Lung (tissue), 12 donors: ENCODE data around the gene GJD2. TPM values are rescaled to one million over a fixed set of nuclear protein-coding genes. Genes with fewer than 3 reads are reported as not detected.

Source experiments
- ATAC-seq: fragments of 200-7000 bp; cut with Tn5 transposase; one replicate; pipeline ENCODE4 v1.9.1; 2020; ENCODE audit warnings: moderate number of reproducible peaks; ENCODE audit not compliant: insufficient read depth, low FRiP score
- DNase-seq, 3 donors: peaks; one replicate each; pipeline ENCODE4 v3.0.0-alpha.2; 2013 to 2017
- H3K27ac ChIP-seq, 2 donors: one replicate each; pipeline ENCODE4 v1.5.1; 2013; ENCODE audit warnings: mild to moderate bottlenecking in 2 of 2, moderate library complexity in 2 of 2, control low read depth in 1 of 2, inconsistent platforms in 1 of 2, low read depth in 1 of 2, low read length in 1 of 2
- H3K27me3 ChIP-seq, 3 donors: one replicate each; pipeline ENCODE4 v1.5.1; 2013; ENCODE audit warnings: low read length in 2 of 3; ENCODE audit not compliant: control insufficient read depth in 3 of 3, insufficient read depth in 3 of 3
- H3K36me3 ChIP-seq, 4 donors: one replicate each; pipeline ENCODE4 v1.5.1; 2013; ENCODE audit warnings: low read length in 4 of 4, mild to moderate bottlenecking in 1 of 4, moderate library complexity in 1 of 4; ENCODE audit not compliant: control insufficient read depth in 4 of 4, insufficient read depth in 4 of 4
- H3K4me1 ChIP-seq, 5 donors: one replicate each; pipeline ENCODE4 v1.5.1; 2013; ENCODE audit warnings: low read length in 5 of 5, mild to moderate bottlenecking in 2 of 5, moderate library complexity in 1 of 5; ENCODE audit not compliant: control insufficient read depth in 5 of 5, insufficient read depth in 5 of 5
- H3K4me3 ChIP-seq: one replicate; pipeline ENCODE4 v1.5.1; 2013; ENCODE audit warnings: mild to moderate bottlenecking, control low read depth, moderate library complexity
- H3K9ac ChIP-seq, 2 donors: one replicate each; pipeline ENCODE4 v1.5.1; 2013; ENCODE audit warnings: low read length in 2 of 2, control low read depth in 1 of 2; ENCODE audit not compliant: insufficient read depth in 1 of 2
- H3K9me3 ChIP-seq, 4 donors: one replicate each; pipeline ENCODE4 v1.5.1; 2013; ENCODE audit warnings: low read length in 3 of 4, mild to moderate bottlenecking in 1 of 4, moderate library complexity in 1 of 4; ENCODE audit not compliant: control insufficient read depth in 4 of 4, insufficient read depth in 3 of 4
- WGBS, 2 donors: extraction: QIAGEN DNeasy Blood & Tissue Kit; methylation state at CpG; one replicate each; pipeline ENCODE4 v1.1.7; 2013; 5-methylcytosine and 5-hydroxymethylcytosine counted together
- polyA plus RNA-seq, 2 donors: library from polyadenylated mRNA; stranded (reverse); fragments of 200-250 nt; gene quantifications; one replicate each; pipeline ENCODE4 v1.2.1, GENCODE V29; 2013
- total RNA-seq, 2 donors: library from RNA; depleted of rRNA in 1 of 2; stranded (reverse); fragments of >200 nt in 1 of 2; gene quantifications; one replicate each; pipeline ENCODE4 v1.2.1, GENCODE V29; 2014 to 2021
- TF ChIP-seq, protein P1 (sequence below): IDR thresholded peaks from 2 replicates; pipeline ENCODE4 v1.5.1; 2012; ENCODE audit warnings: mild to moderate bottlenecking; ENCODE audit errors: control extremely low read depth, extremely low read depth
- donor health status: control.
- donor health status: control.
- donor health status: Bipolar disorder and iron deficiency.
- donor health status: healthy.
- donor health status: DM: yes; HTN: yes; CAD: no.

GJD2 gene
- total and polyA plus RNA-seq, 4 donors: 0.17 TPM; not detected in 3

DNA sequence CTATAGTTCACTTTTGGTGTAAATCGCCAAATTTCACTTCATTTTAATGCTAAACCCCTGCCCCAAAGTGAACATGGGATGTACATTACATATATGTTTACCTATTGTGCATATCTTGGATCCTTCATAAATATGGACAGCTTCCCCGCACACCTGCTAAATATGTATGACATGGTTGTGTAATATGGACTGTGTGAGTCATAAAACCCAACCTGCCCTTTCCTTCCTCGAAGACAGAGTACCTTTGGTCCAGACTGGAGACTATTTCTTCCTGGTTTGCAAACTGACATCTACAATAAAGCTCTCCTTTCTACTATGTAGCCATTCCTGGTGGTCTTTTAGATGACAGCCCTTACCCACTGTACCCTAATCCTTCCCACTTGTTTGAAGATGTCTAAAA is 28.1 kb upstream of the GJD2 start:
- WGBS, 2 donors: 80 to 88% methylated on average over 3 of the region's 3 CpGs
- TF ChIP-seq, protein P1, sequence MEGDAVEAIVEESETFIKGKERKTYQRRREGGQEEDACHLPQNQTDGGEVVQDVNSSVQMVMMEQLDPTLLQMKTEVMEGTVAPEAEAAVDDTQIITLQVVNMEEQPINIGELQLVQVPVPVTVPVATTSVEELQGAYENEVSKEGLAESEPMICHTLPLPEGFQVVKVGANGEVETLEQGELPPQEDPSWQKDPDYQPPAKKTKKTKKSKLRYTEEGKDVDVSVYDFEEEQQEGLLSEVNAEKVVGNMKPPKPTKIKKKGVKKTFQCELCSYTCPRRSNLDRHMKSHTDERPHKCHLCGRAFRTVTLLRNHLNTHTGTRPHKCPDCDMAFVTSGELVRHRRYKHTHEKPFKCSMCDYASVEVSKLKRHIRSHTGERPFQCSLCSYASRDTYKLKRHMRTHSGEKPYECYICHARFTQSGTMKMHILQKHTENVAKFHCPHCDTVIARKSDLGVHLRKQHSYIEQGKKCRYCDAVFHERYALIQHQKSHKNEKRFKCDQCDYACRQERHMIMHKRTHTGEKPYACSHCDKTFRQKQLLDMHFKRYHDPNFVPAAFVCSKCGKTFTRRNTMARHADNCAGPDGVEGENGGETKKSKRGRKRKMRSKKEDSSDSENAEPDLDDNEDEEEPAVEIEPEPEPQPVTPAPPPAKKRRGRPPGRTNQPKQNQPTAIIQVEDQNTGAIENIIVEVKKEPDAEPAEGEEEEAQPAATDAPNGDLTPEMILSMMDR: no peak
- no peaks in the 10 kb centered on the region for H3K36me3 ChIP-seq
- H3K9ac ChIP-seq: no peak overlapping the region
- no peaks in the 10 kb centered on the region for H3K27me3 ChIP-seq
- ATAC-seq: no peak
- no peaks in the 10 kb centered on the region for H3K9me3 ChIP-seq
- no peak for DNase-seq
- H3K4me1 ChIP-seq: peaks cover 0 to 6% (median 0%) of the 10 kb centered on the region in 5 donors
- no peak overlapping the region for H3K27ac ChIP-seq
- H3K4me3 ChIP-seq: no peak overlapping the region

DNA sequence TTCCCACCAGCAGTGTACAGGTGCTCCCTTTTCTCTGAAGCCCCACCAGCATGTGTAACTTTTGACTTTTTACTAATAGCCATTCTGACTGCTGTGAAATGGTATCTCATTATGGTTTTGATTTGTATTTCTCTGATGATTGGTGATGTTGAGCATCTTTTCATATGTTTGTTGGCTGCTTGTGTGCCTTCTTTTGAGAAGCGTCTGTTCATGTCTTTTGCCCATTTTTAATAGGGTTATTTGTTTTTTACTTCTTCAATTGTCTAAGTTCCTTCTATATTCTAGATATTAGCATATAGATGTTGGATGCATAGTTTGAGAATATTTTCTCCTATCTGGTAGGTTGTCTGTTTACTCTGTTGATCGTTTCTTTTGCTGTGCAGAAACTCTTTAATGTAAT is 25.9 kb upstream of the GJD2 start:
- Histone ChIP-seq H3K4me1 (peaks cover 0 to 15% (median 6%) of the 10 kb centered on the region in 5 donors), H3K27me3 (no peaks in the 10 kb centered on the region), H3K9me3 (no peaks in the 10 kb centered on the region), H3K27ac (no peak overlapping the region), H3K36me3 (no peaks in the 10 kb centered on the region), H3K9ac (no peak overlapping the region), H3K4me3 (no peak overlapping the region)
- ATAC-seq: no peak
- no peak for DNase-seq
- TF ChIP-seq, protein P1: no peak
- 80 to 95% methylated on average over 2 of the region's 2 CpGs for WGBS, 2 donors

DNA sequence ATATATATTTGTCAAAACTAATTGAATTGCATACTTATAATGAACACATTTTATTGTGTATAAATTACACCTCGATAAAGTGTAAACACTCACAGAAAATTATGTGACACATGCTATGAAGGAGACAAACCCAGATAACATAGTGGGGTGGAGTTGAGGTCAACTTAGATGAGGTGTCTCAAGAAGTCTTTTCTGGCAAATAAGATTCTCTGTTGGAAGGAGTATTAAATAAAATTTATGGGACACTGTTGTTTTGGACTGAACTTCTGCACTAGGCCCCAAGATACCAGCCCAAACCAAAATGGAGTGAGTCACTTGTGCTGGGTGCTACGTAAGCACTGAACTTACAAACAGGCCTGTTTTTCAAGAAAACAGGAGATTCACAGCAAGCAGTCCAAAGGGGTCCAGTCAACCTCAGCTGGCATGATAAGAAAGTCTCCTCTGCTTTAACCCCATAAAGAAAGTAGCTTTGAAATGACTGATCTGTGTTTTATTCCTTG is 21.9 kb upstream of the GJD2 start:
- WGBS, 2 donors: 62 to 78% methylated on average over 2 of the region's 2 CpGs
- no peak for ATAC-seq
- H3K36me3 ChIP-seq: no peaks in the 10 kb centered on the region
- DNase-seq: peak; percentile 26 to 84 (median 81)
- TF ChIP-seq, protein P1: no peak
- H3K4me3 ChIP-seq: no peak overlapping the region
- no peak overlapping the region for H3K9ac ChIP-seq
- no peak overlapping the region for H3K27ac ChIP-seq
- peaks cover 0 to 16% (median 0%) of the 10 kb centered on the region in 5 donors for H3K4me1 ChIP-seq
- H3K27me3 ChIP-seq: peaks cover 0 to 3% (median 0%) of the 10 kb centered on the region in 3 donors
- H3K9me3 ChIP-seq: no peaks in the 10 kb centered on the region

DNA sequence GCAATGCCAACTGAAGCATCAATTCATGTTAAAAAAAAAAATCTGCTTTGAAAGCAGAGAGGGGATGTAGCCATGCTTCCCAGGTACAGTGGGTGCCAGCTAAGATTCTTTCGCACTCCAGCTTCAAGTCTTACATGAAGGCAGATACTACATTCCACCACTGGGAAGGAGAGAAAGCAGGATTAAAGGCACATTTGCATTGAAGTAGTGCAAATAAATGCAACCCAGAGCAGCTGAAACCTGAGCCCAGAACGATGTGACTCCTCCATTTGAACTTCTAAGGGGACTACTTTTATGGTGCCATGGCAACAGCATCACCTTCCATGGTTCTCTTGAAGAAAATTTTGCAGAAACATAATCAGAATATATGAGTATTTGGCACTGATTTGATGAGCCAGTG is 19.1 kb upstream of the GJD2 start:
- H3K27ac ChIP-seq: no peak overlapping the region
- H3K4me1 ChIP-seq: peaks cover 0 to 16% (median 0%) of the 10 kb centered on the region in 5 donors
- DNase-seq (no peak), ATAC-seq (no peak)
- TF ChIP-seq, protein P1: no peak
- 41 to 42% methylated on average over 2 of the region's 2 CpGs for WGBS, 2 donors
- H3K27me3 ChIP-seq: peaks cover 0 to 3% (median 0%) of the 10 kb centered on the region in 3 donors
- H3K36me3 ChIP-seq: no peaks in the 10 kb centered on the region
- H3K4me3 ChIP-seq: no peak overlapping the region
- H3K9ac ChIP-seq: no peak overlapping the region
- H3K9me3 ChIP-seq: peaks cover 0 to 2% (median 0%) of the 10 kb centered on the region in 4 donors
